Neural progenitor cell (in vitro differentiated cells): ENCODE results near the gene STRA6. TPM values are rescaled to one million over a fixed set of nuclear protein-coding genes. Genes with fewer than 3 reads are reported as not detected.

Source experiments
- DNase-seq: peaks from one replicate; pipeline ENCODE4 v3.0.0-alpha.2; 2016; ENCODE audit warnings: low spot score
- H2AFZ ChIP-seq: fragments of 200-600 bp; sonication (generic); replicated peaks from 2 replicates; pipeline ENCODE4 v1.6.1; 2016; ENCODE audit warnings: antibody characterized with exemption
- H3F3A ChIP-seq: fragments of 200-600 bp; sonication (generic); 2 replicates; pipeline ENCODE4 v1.6.1; 2016; ENCODE audit warnings: antibody characterized with exemption, low read depth
- H3K27ac ChIP-seq: fragments of 200-600 bp; sonication (generic); 2 replicates; pipeline ENCODE4 v1.5.1; 2016; ENCODE audit warnings: mild to moderate bottlenecking
- H3K27me3 ChIP-seq: fragments of 200-600 bp; sonication (generic); 2 replicates; pipeline ENCODE4 v1.6.1; 2016; ENCODE audit warnings: mild to moderate bottlenecking, moderate library complexity
- H3K36me3 ChIP-seq: fragments of 200-600 bp; sonication (generic); 2 replicates; pipeline ENCODE4 v1.5.1; 2016
- H3K4me1 ChIP-seq: fragments of 200-600 bp; sonication (generic); 2 replicates; pipeline ENCODE4 v1.6.1; 2016; ENCODE audit warnings: mixed run types
- H3K4me2 ChIP-seq: fragments of 200-600 bp; sonication (generic); 2 replicates; pipeline ENCODE4 v1.6.1; 2016
- H3K4me3 ChIP-seq: fragments of 200-600 bp; sonication (generic); 2 replicates; pipeline ENCODE4 v1.5.1; 2016
- H3K79me2 ChIP-seq: fragments of 200-600 bp; sonication (generic); 2 replicates; pipeline ENCODE4 v1.6.1; 2016; ENCODE audit warnings: low read depth
- H3K9ac ChIP-seq: fragments of 200-600 bp; sonication (generic); 2 replicates; pipeline ENCODE4 v1.6.1; 2016
- H3K9me3 ChIP-seq: fragments of 200-600 bp; sonication (generic); 2 replicates; pipeline ENCODE4 v1.5.1; 2016; ENCODE audit warnings: low read depth
- H4K20me1 ChIP-seq: fragments of 200-600 bp; sonication (generic); 2 replicates; pipeline ENCODE4 v1.6.1; 2016; ENCODE audit warnings: low read depth
- H3K27ac Mint-ChIP-seq: 3 replicates; pipeline ENCODE4 v1.8.0; 2021; ENCODE audit warnings: mixed read lengths
- H3K27me3 Mint-ChIP-seq: 2 replicates; pipeline ENCODE4 v1.8.0; 2022; ENCODE audit warnings: low read depth, mild to moderate bottlenecking, inconsistent platforms, moderate library complexity, mixed read lengths; ENCODE audit not compliant: insufficient read depth
- H3K36me3 Mint-ChIP-seq: 3 replicates; pipeline ENCODE4 v1.8.0; 2021; ENCODE audit warnings: mixed read lengths
- H3K4me1 Mint-ChIP-seq: 3 replicates; pipeline ENCODE4 v1.8.0; 2021; ENCODE audit warnings: mixed read lengths
- H3K4me3 Mint-ChIP-seq: 3 replicates; pipeline ENCODE4 v1.8.0; 2021; ENCODE audit warnings: mild to moderate bottlenecking, moderate library complexity, mixed read lengths
- H3K9me3 Mint-ChIP-seq: 3 replicates; pipeline ENCODE4 v1.8.0; 2020; ENCODE audit warnings: mixed read lengths
- EZH2 ChIP-seq: fragments of 200-600 bp; sonication (generic); IDR thresholded peaks from 2 replicates; pipeline ENCODE4 v1.6.1; 2017; ENCODE audit warnings: antibody characterized with exemption, mild to moderate bottlenecking, moderate library complexity
- EZH2phosphoT487 ChIP-seq: fragments of 200-600 bp; sonication (generic); IDR thresholded peaks from 2 replicates; pipeline ENCODE4 v1.6.1; 2017; ENCODE audit warnings: antibody characterized with exemption
- total RNA-seq: library from RNA; depleted of rRNA; stranded (reverse); fragments of >200 nt; gene quantifications from 2 replicates; pipeline ENCODE4 v1.2.3, GENCODE V29; 2015; ENCODE audit warnings: low replicate concordance
- TF ChIP-seq, protein P1 (sequence below): fragments of 200-600 bp; sonication (generic); IDR thresholded peaks from 2 replicates; pipeline ENCODE4 v1.5.1; 2017; ENCODE audit warnings: antibody characterized with exemption, mild to moderate bottlenecking

STRA6 gene
- total RNA-seq, 1 donor from 2014 or later: 3.1 TPM

DNA sequence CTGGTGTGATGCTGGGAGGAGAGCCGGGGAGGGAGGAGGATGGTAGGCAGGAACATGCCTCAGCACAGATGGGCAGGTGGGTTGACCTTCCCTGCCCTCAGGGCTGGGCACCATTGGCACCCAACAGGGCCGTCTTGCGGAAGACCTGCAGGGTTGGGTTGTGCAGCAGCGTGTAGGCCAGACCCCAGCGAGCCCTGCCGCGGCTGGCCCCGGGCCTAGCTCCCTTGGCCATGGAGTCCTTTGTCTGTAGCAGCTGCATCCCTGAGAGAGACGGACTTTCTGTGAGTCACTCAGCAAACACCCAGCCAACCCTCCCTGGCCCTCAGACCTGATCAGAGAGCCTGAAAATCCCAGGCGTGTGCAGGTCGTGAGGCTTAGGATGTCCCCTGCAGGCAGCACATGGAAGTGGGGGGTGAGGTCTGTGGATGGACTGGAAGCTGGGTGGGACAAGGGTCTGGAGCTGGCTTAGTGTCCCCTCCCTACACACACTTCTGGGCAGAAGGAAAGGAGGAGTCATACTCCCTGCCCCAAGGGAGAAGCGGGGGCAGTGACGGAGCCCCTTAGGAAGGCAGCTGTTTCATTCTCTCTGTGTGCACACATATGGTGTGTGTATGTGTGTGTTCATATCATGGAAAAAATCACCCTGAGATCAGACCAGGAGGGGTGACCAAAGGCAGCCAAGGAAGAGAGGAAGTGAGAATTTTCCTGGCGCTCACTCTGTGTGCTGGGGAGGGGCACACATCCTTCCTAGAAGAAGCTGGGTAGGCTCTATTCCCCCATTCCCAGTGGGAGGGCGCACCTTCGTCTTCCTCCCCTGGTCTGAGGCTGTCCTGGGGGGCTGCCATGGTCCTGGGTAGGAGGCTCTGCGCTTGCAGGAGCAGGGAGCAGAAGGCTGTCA, 22.4 kb downstream of the STRA6 start:
- no peaks in the 10 kb centered on the region for H3K9me3 Mint-ChIP-seq
- H3K9ac ChIP-seq: no peak overlapping the region
- H4K20me1 ChIP-seq: no peaks in the 10 kb centered on the region
- peaks cover 6% of the 10 kb centered on the region for H3K4me1 ChIP-seq
- H3K9me3 ChIP-seq: no peaks in the 10 kb centered on the region
- TF ChIP-seq EZH2 (no peak), EZH2phosphoT487 (no peak)
- TF ChIP-seq, protein P1, sequence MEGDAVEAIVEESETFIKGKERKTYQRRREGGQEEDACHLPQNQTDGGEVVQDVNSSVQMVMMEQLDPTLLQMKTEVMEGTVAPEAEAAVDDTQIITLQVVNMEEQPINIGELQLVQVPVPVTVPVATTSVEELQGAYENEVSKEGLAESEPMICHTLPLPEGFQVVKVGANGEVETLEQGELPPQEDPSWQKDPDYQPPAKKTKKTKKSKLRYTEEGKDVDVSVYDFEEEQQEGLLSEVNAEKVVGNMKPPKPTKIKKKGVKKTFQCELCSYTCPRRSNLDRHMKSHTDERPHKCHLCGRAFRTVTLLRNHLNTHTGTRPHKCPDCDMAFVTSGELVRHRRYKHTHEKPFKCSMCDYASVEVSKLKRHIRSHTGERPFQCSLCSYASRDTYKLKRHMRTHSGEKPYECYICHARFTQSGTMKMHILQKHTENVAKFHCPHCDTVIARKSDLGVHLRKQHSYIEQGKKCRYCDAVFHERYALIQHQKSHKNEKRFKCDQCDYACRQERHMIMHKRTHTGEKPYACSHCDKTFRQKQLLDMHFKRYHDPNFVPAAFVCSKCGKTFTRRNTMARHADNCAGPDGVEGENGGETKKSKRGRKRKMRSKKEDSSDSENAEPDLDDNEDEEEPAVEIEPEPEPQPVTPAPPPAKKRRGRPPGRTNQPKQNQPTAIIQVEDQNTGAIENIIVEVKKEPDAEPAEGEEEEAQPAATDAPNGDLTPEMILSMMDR: no peak
- H3K4me3 Mint-ChIP-seq: no peak overlapping the region
- DNase-seq: no peak
- H3K36me3 ChIP-seq: no peaks in the 10 kb centered on the region
- no peaks in the 10 kb centered on the region for H3K27me3 ChIP-seq
- H3K79me2 ChIP-seq: no peaks in the 10 kb centered on the region
- no peak overlapping the region for H3K4me3 ChIP-seq
- H3K27me3 Mint-ChIP-seq: peaks cover 9% of the 10 kb centered on the region
- no peaks in the 10 kb centered on the region for H3K36me3 Mint-ChIP-seq
- H3F3A ChIP-seq: no peaks in the 10 kb centered on the region
- peaks cover 32% of the 10 kb centered on the region for H3K4me1 Mint-ChIP-seq
- H2AFZ ChIP-seq: no peak overlapping the region
- no peak overlapping the region for H3K27ac ChIP-seq
- no peak overlapping the region for H3K4me2 ChIP-seq
- peak overlapping the region; percentile 63 for H3K27ac Mint-ChIP-seq

DNA sequence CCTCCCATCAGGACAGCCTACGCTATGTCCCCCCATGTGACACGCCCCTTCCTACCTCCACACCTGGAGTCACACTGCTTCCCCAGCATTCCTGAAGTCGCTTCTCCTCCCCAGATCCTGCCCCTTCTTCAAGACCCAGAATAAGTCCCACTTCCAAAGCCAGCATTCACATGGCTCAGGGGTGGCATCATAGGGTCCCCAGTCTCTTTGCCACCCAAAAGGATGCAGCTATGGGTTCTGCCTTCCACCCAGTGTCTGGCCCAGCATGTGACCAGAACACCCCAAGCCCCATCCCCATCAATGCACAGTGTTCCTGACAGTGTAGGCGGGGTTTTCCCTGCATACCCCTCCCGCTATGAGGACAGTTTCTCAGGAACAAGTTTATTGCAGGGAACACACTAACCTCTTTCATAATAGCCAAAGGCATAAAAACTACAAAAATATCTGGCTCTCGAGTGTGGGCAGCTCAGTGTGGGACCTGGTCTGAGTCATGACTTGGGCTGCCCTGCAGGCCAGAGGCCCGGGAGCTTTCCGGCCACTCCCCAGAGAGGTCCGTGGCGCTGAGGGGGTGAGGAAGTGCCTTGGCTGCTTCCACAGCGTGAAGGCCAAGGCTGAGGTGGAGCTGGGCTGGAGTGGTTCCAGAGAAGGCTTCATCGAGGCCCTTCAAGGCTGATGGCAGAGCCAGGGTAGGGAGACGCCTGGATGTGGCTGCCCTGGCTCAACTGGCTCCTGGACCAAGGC, 23.3 kb downstream of the STRA6 start:
- Histone ChIP-seq H2AFZ (no peak overlapping the region), H3K4me2 (no peak overlapping the region), H3K36me3 (no peaks in the 10 kb centered on the region), H3K9me3 (no peaks in the 10 kb centered on the region), H3F3A (no peaks in the 10 kb centered on the region), H3K4me1 (peaks cover 6% of the 10 kb centered on the region), H3K27ac (no peak overlapping the region), H3K27me3 (no peaks in the 10 kb centered on the region), H3K9ac (no peak overlapping the region), H3K79me2 (no peaks in the 10 kb centered on the region), H4K20me1 (no peaks in the 10 kb centered on the region), H3K4me3 (no peak overlapping the region)
- H3K4me3 Mint-ChIP-seq: no peak overlapping the region
- TF ChIP-seq EZH2 (no peak), EZH2phosphoT487 (no peak)
- TF ChIP-seq, protein P1: no peak
- no peaks in the 10 kb centered on the region for H3K36me3 Mint-ChIP-seq
- H3K27me3 Mint-ChIP-seq: peaks cover 9% of the 10 kb centered on the region
- no peak for DNase-seq
- peak overlapping the region; percentile 1 for H3K27ac Mint-ChIP-seq
- no peaks in the 10 kb centered on the region for H3K9me3 Mint-ChIP-seq
- peaks cover 37% of the 10 kb centered on the region for H3K4me1 Mint-ChIP-seq

DNA sequence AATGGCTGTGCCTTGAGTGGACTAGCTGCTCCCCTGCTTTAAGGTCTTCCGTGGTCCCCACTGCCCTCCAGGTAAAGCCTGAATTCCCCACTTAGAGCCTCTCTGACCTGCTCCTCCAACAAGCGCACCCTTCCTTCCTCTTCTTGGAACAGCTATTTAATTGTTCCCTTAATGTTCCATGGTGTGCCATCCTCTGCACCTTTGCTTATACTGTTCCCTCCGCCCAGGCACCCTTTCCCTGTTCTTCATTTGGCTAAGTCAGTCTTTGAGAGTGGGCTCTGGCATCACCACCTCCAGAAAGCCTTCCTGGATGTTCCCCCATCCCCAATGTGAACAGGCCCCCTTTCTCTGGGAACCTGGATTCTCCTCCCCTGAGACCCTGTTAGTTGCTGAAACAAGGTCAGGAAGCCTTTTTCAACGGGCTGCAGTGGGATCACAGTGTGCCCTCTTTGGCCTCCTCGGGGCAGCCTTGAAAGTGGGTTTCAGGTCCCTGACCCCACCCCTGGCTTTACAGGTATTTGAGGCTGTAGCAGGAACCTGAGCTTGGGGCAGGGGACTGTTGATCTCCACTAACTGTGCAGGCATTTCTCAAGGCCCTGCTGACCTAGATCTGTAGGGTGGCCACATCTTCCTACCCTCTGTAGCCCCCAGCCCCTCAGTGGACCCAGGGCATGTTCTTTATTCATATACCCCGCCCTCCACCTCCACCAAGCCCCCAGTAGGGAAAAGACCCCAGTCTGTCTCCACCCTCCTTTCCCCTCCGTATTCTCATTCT, 24.1 kb downstream of the STRA6 start:
- no peaks in the 10 kb centered on the region for H3K9me3 ChIP-seq
- no peaks in the 10 kb centered on the region for H4K20me1 ChIP-seq
- H3K27me3 Mint-ChIP-seq: peaks cover 9% of the 10 kb centered on the region
- no peaks in the 10 kb centered on the region for H3K27me3 ChIP-seq
- peaks cover 45% of the 10 kb centered on the region for H3K4me1 Mint-ChIP-seq
- no peaks in the 10 kb centered on the region for H3K9me3 Mint-ChIP-seq
- peaks cover 12% of the 10 kb centered on the region for H3K4me1 ChIP-seq
- no peak overlapping the region for H2AFZ ChIP-seq
- H3F3A ChIP-seq: peaks cover 2% of the 10 kb centered on the region
- no peak overlapping the region for H3K4me3 ChIP-seq
- no peak overlapping the region for H3K4me3 Mint-ChIP-seq
- peak overlapping the region; percentile 4 for H3K27ac Mint-ChIP-seq
- no peak overlapping the region for H3K9ac ChIP-seq
- H3K36me3 ChIP-seq: no peaks in the 10 kb centered on the region
- TF ChIP-seq EZH2phosphoT487 (no peak), EZH2 (no peak)
- TF ChIP-seq, protein P1: no peak
- DNase-seq: no peak
- no peak overlapping the region for H3K27ac ChIP-seq
- no peak overlapping the region for H3K4me2 ChIP-seq
- H3K36me3 Mint-ChIP-seq: no peaks in the 10 kb centered on the region
- H3K79me2 ChIP-seq: no peaks in the 10 kb centered on the region
